ENCODE results near the gene SYCE3. TPM values are rescaled to one million over a fixed set of nuclear protein-coding genes. Genes with fewer than 3 reads are reported as not detected.

SYCE3 gene
- total and polyA plus RNA-seq, 7 donors: not detected

GRCh38 chr22:50523806-50524675 is 38.7 kb downstream of the SYCE3 start:
- 30 to 72% methylated on average over 25 of the region's 25 CpGs for WGBS, 2 donors
- H3K36me3 ChIP-seq: peaks cover 28 to 52% (median 35%) of the 10 kb centered on the region in 4 donors
- H3K4me3 ChIP-seq: peak overlapping the region; percentile 48 to 81 (median 74)
- intact Hi-C loops (cut with DNase I): loop anchor here (2.0 kb wide), 1 partner anchor 15 kb away; the partner anchor contains the start of gene NCAPH2
- H3K4me1 ChIP-seq: peaks cover 0 to 43% (median 26%) of the 10 kb centered on the region in 4 donors
- H3K27ac ChIP-seq: peak overlapping the region in 1 of 4 donors; percentile 94
- H3K9me3 ChIP-seq: no peaks in the 10 kb centered on the region
- no peak for TF ChIP-seq EP300 (IDR thresholded peaks at IDR 0.05)
- TF ChIP-seq POLR2AphosphoS5 (IDR thresholded peaks at IDR 0.05): no peak
- no peak for TF ChIP-seq POLR2A (IDR thresholded peaks at IDR 0.05)
- TF ChIP-seq, protein P1, sequence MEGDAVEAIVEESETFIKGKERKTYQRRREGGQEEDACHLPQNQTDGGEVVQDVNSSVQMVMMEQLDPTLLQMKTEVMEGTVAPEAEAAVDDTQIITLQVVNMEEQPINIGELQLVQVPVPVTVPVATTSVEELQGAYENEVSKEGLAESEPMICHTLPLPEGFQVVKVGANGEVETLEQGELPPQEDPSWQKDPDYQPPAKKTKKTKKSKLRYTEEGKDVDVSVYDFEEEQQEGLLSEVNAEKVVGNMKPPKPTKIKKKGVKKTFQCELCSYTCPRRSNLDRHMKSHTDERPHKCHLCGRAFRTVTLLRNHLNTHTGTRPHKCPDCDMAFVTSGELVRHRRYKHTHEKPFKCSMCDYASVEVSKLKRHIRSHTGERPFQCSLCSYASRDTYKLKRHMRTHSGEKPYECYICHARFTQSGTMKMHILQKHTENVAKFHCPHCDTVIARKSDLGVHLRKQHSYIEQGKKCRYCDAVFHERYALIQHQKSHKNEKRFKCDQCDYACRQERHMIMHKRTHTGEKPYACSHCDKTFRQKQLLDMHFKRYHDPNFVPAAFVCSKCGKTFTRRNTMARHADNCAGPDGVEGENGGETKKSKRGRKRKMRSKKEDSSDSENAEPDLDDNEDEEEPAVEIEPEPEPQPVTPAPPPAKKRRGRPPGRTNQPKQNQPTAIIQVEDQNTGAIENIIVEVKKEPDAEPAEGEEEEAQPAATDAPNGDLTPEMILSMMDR (IDR thresholded peaks at IDR 0.05): no peak
- DNase-seq: peak; percentile 69
- peaks cover 0 to 4% (median under 1%) of the 10 kb centered on the region in 3 donors for H3K27me3 ChIP-seq

DNA sequence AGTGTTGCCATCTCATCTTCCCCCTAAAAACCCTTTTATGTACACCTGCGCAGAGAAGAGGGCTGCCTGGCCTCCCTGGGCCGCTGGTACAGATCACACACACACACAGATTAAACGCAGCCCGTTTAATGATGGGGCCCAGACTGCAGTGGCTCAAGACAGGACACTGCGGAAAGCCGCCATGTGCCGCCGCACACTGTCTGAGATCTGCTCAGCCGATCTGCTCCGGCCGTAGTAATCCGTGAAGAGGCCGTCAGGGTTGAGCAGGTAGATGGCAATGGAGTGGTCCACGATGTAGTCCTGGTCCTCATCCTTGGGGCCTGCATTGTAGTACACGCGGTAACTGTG is 39.3 kb downstream of the SYCE3 start:
- intact Hi-C loops (cut with DNase I): no loop called here
- Histone ChIP-seq H3K27me3 (no peaks in the 10 kb centered on the region), H3K4me1 (peaks cover 0 to 39% (median 26%) of the 10 kb centered on the region in 4 donors), H3K36me3 (peaks cover 34 to 58% (median 40%) of the 10 kb centered on the region in 4 donors), H3K4me3 (no peak overlapping the region), H3K27ac (no peak overlapping the region), H3K9me3 (no peaks in the 10 kb centered on the region)
- DNase-seq: no peak
- 76 to 92% methylated on average over 16 of the region's 16 CpGs for WGBS, 2 donors
- TF ChIP-seq, protein P1 (IDR thresholded peaks at IDR 0.05): no peak
- no peak for TF ChIP-seq EP300 (IDR thresholded peaks at IDR 0.05)
- TF ChIP-seq POLR2A (IDR thresholded peaks at IDR 0.05): no peak
- TF ChIP-seq POLR2AphosphoS5 (IDR thresholded peaks at IDR 0.05): no peak

DNA sequence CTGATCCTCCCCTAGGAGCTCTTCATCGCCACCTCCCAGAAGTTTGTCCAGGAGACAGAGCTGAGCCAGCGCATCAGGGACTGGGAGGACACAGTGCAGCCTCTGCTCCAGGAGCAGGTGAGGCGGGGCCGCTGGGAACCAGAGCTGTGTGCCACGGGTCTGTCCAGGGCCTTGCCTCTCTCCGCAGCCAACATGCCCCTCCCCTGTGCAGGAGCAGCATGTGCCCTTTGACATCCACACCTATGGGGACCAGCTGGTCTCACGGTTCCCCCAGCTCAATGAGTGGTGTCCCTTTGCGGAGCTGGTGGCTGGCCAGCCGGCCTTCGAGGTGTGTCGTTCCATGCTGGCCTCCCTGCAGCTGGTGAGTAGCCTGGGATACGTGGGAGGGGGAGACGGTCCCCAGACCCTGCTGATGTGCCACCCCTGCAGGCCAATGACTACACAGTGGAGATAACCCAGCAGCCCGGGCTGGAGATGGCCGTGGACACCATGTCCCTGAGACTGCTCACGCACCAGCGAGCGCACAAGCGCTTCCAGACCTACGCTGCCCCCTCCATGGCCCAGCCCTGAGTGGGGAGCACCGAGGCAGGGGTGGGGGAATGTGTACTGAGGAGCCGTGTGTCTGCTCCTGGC is 39.8 kb downstream of the SYCE3 start:
- no peak for TF ChIP-seq EP300 (IDR thresholded peaks at IDR 0.05)
- TF ChIP-seq POLR2A (IDR thresholded peaks at IDR 0.05): no peak
- TF ChIP-seq, protein P1 (IDR thresholded peaks at IDR 0.05): no peak
- TF ChIP-seq POLR2AphosphoS5 (IDR thresholded peaks at IDR 0.05): no peak
- intact Hi-C loops (cut with DNase I): no loop called here
- Histone ChIP-seq H3K4me1 (peaks cover 0 to 38% (median 26%) of the 10 kb centered on the region in 4 donors), H3K27ac (no peak overlapping the region), H3K27me3 (no peaks in the 10 kb centered on the region), H3K9me3 (no peaks in the 10 kb centered on the region), H3K36me3 (peaks cover 39 to 63% (median 44%) of the 10 kb centered on the region in 4 donors), H3K4me3 (no peak overlapping the region)
- no peak for DNase-seq
- WGBS, 2 donors: 73 to 89% methylated on average over 22 of the region's 22 CpGs

GRCh38 chr22:50522208-50522805 is 40.4 kb downstream of the SYCE3 start:
- intact Hi-C loops (cut with DNase I): no loop called here
- no peak for DNase-seq
- peaks cover 0 to 36% (median 25%) of the 10 kb centered on the region in 4 donors for H3K4me1 ChIP-seq
- 88 to 94% methylated on average over 15 of the region's 15 CpGs for WGBS, 2 donors
- no peak overlapping the region for H3K4me3 ChIP-seq
- H3K9me3 ChIP-seq: no peaks in the 10 kb centered on the region
- H3K36me3 ChIP-seq: peaks cover 45 to 69% (median 50%) of the 10 kb centered on the region in 4 donors
- TF ChIP-seq, protein P1 (IDR thresholded peaks at IDR 0.05): no peak
- TF ChIP-seq POLR2AphosphoS5 (IDR thresholded peaks at IDR 0.05) (no peak), POLR2A (IDR thresholded peaks at IDR 0.05) (no peak), EP300 (IDR thresholded peaks at IDR 0.05) (no peak)
- H3K27me3 ChIP-seq: no peaks in the 10 kb centered on the region
- no peak overlapping the region for H3K27ac ChIP-seq
